HepG2 (cell line): ENCODE data around the gene GAS2L1. TPM values are rescaled to one million over a fixed set of nuclear protein-coding genes. Genes with fewer than 3 reads are reported as not detected.

Source experiments
- AKAP8 ChIP-seq: sonication (generic); formaldehyde crosslinking; IDR thresholded peaks from 2 replicates; pipeline ENCODE4 v1.5.1; 2020; ENCODE audit warnings: mild to moderate bottlenecking, missing genetic modification reagents
- CENPT ChIP-seq: sonication (generic); formaldehyde crosslinking; IDR thresholded peaks from 2 replicates; pipeline ENCODE4 v1.8.0; 2022; ENCODE audit warnings: low read depth, mild to moderate bottlenecking, moderate library complexity, missing genetic modification reagents
- HOXA5 ChIP-seq: sonication (generic); formaldehyde crosslinking; IDR thresholded peaks from 2 replicates; pipeline ENCODE4 v1.4.0; 2020; ENCODE audit warnings: missing genetic modification reagents
- MIER2 ChIP-seq: IDR thresholded peaks from 2 replicates; pipeline ENCODE4 v1.6.1; 2016; ENCODE audit warnings: missing biosample characterization, missing genetic modification reagents
- NFE2L1 ChIP-seq: sonication (generic); formaldehyde crosslinking; IDR thresholded peaks from 2 replicates; pipeline ENCODE4 v1.4.0; 2020; ENCODE audit warnings: missing genetic modification reagents, mild to moderate bottlenecking, borderline replicate concordance
- PHF5A ChIP-seq: IDR thresholded peaks from one replicate; pipeline ENCODE4 v1.6.1; 2018; ENCODE audit warnings: low read depth, missing genetic modification reagents; ENCODE audit not compliant: unreplicated experiment
- RBFOX2 ChIP-seq: fragments of 200-400 bp; formaldehyde crosslinking; IDR thresholded peaks from 2 replicates; pipeline ENCODE4 v1.6.1; 2017; ENCODE audit warnings: low read depth, mild to moderate bottlenecking, low read length
- SAP130 ChIP-seq: IDR thresholded peaks from 2 replicates; pipeline ENCODE4 v1.6.1; 2016; ENCODE audit warnings: low read depth
- SMYD3 ChIP-seq: sonication (generic); formaldehyde crosslinking; IDR thresholded peaks from 2 replicates; pipeline ENCODE4 v1.8.1; 2023; ENCODE audit warnings: mild to moderate bottlenecking, missing genetic modification reagents
- U2AF2 ChIP-seq: fragments of 200-400 bp; formaldehyde crosslinking; IDR thresholded peaks from 2 replicates; pipeline ENCODE4 v1.6.1; 2017; ENCODE audit warnings: low read depth, mild to moderate bottlenecking, low read length
- ZFP82 ChIP-seq: sonication (generic); formaldehyde crosslinking; IDR thresholded peaks from 2 replicates; pipeline ENCODE4 v1.5.1; 2020; ENCODE audit warnings: mild to moderate bottlenecking, missing genetic modification reagents, borderline replicate concordance
- ZNF10 ChIP-seq: sonication (generic); formaldehyde crosslinking; IDR thresholded peaks from 2 replicates; pipeline ENCODE4 v1.4.0; 2020; ENCODE audit warnings: mild to moderate bottlenecking, low read depth, missing genetic modification reagents, borderline replicate concordance
- ZNF225 ChIP-seq: sonication (generic); formaldehyde crosslinking; IDR thresholded peaks from 2 replicates; pipeline ENCODE4 v1.4.0; 2020; ENCODE audit warnings: mild to moderate bottlenecking, missing genetic modification reagents
- ZNF343 ChIP-seq: sonication (generic); formaldehyde crosslinking; IDR thresholded peaks from 2 replicates; pipeline ENCODE4 v1.4.0; 2020; ENCODE audit warnings: mild to moderate bottlenecking, missing genetic modification reagents
- ZNF564 ChIP-seq: sonication (generic); formaldehyde crosslinking; IDR thresholded peaks from 2 replicates; pipeline ENCODE4 v1.8.1; 2023; ENCODE audit warnings: mild to moderate bottlenecking, missing genetic modification reagents
- ZNF879 ChIP-seq: sonication (generic); formaldehyde crosslinking; IDR thresholded peaks from 2 replicates; pipeline ENCODE4 v1.8.1; 2023; ENCODE audit warnings: missing genetic modification reagents
- ZSCAN20 ChIP-seq: sonication (generic); formaldehyde crosslinking; IDR thresholded peaks from 2 replicates; pipeline ENCODE4 v1.4.0; 2020; ENCODE audit warnings: missing genetic modification reagents, mild to moderate bottlenecking, borderline replicate concordance
- polyA plus RNA-seq, 8 experiments: library from polyadenylated mRNA; depleted of rRNA in 3 of 8; stranded (reverse) in 7 of 8; unstranded in 1 of 8; fragments of >200 nt; fragmentation: Illumina TruSeq in 4 of 8; extraction: Trizol in 4 of 8; gene quantifications; 2 replicates each; pipeline versions ENCODE4 v1.2.1 to v1.2.3, GENCODE V29; 2011 to 2016; ENCODE audit warnings: low read depth in 4 of 8, missing spikeins in 1 of 8, mixed read lengths in 1 of 8; ENCODE audit not compliant: insufficient read depth in 1 of 8
- total RNA-seq, 5 experiments: library from RNA; depleted of rRNA; stranded (reverse); fragments of >200 nt; fragmentation: Illumina TruSeq; extraction: Trizol; gene quantifications; 2 replicates each; pipeline ENCODE4 v1.2.3, GENCODE V29; 2016; ENCODE audit warnings: low read depth in 1 of 5
- TF ChIP-seq, protein P1 (sequence below), 2 experiments: sonication (generic) in 1 of 2; formaldehyde crosslinking in 1 of 2; IDR thresholded peaks; 2 replicates each; pipeline versions ENCODE4 v1.6.1 to v1.9.0; 2014 to 2022; ENCODE audit warnings: antibody characterized with exemption in 1 of 2, borderline replicate concordance in 1 of 2, inconsistent platforms in 1 of 2, low read depth in 1 of 2, missing genetic modification reagents in 1 of 2
- TF ChIP-seq, protein P2 (sequence below): IDR thresholded peaks from 2 replicates; pipeline ENCODE4 v1.6.1; 2016; ENCODE audit warnings: low read depth, borderline replicate concordance
- TF ChIP-seq, protein P3 (sequence below): sonication (generic); formaldehyde crosslinking; IDR thresholded peaks from 2 replicates; pipeline ENCODE4 v1.4.0; 2020; ENCODE audit warnings: missing genetic modification reagents; ENCODE audit errors: not compliant biosample characterization
- TF ChIP-seq, protein P4 (sequence below): sonication (generic); formaldehyde crosslinking; conservative IDR thresholded peaks from 2 replicates; pipeline ENCODE4 v1.4.0; 2020; ENCODE audit warnings: missing genetic modification reagents

Gene GAS2L1
- total and polyA plus RNA-seq, 2 of the 13 experiments (the other 11 are each of a cell fraction or from before 2014, with no cell fraction given), result 1.8 to 3.3 TPM

DNA sequence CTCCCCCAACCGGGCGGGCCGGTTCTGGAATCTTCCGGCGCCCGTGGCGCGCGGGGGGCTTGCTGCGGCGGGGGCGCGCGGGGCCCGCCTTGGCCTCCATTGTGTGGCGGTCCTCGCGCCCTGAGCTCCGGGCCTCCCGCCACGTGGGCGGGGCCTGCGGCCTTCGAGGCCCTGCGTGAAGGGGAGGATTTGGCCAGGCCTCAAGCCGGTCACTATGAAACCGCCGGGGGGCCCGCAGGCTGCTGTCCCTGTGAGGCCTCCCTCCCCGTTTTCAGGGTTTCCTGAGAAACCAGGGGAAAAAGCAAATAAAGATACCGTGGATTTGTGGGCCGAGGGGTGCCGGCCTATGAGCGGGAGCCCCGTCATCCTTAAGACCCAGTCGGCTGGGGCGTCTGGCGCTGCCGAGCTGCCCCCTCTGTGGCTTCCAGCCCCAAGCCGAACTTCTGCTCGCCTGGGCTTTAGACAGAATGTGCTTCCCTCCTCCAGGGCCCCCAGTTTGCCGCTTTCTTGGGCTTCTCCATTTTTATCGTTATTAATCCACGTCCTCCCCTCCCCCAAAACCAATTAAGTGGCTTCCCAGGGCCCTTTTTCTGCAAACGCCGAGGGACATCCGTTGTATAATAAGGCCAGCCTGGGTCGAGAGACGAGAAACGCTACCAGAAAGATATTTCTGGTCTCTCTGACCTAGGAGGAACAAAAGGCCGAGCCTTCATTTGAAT, 37.8 kb upstream of the GAS2L1 start (continued):
- TF ChIP-seq, protein P1, sequence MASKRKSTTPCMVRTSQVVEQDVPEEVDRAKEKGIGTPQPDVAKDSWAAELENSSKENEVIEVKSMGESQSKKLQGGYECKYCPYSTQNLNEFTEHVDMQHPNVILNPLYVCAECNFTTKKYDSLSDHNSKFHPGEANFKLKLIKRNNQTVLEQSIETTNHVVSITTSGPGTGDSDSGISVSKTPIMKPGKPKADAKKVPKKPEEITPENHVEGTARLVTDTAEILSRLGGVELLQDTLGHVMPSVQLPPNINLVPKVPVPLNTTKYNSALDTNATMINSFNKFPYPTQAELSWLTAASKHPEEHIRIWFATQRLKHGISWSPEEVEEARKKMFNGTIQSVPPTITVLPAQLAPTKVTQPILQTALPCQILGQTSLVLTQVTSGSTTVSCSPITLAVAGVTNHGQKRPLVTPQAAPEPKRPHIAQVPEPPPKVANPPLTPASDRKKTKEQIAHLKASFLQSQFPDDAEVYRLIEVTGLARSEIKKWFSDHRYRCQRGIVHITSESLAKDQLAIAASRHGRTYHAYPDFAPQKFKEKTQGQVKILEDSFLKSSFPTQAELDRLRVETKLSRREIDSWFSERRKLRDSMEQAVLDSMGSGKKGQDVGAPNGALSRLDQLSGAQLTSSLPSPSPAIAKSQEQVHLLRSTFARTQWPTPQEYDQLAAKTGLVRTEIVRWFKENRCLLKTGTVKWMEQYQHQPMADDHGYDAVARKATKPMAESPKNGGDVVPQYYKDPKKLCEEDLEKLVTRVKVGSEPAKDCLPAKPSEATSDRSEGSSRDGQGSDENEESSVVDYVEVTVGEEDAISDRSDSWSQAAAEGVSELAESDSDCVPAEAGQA (IDR thresholded peaks at IDR 0.05; ENCODE audit: low read depth), result 0 out of 2 replicates have a peak, but pooled peaks have one; percentile 1
- TF ChIP-seq, protein P1 (CRISPR knock-in tag; IDR thresholded peaks at IDR 0.05; ENCODE audit: borderline replicate concordance), result no peak
- no peak; the same call in 1 of the 2 replicates for TF ChIP-seq ZNF343 (CRISPR knock-in tag)
- TF ChIP-seq ZSCAN20, result peak; percentile 85
- TF ChIP-seq, protein P2, sequence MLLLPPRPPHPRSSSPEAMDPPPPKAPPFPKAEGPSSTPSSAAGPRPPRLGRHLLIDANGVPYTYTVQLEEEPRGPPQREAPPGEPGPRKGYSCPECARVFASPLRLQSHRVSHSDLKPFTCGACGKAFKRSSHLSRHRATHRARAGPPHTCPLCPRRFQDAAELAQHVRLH (CRISPR knock-in tag), result no peak
- no peak for TF ChIP-seq ZNF564 (CRISPR knock-in tag)
- 0 out of 2 replicates have a peak, but pooled peaks have one; percentile 16 for TF ChIP-seq SMYD3 (CRISPR knock-in tag)
- no peak for TF ChIP-seq MIER2 (CRISPR knock-in tag)
- TF ChIP-seq HOXA5, result 0 out of 2 replicates have a peak, but pooled peaks have one; percentile 22
- TF ChIP-seq, protein P3, sequence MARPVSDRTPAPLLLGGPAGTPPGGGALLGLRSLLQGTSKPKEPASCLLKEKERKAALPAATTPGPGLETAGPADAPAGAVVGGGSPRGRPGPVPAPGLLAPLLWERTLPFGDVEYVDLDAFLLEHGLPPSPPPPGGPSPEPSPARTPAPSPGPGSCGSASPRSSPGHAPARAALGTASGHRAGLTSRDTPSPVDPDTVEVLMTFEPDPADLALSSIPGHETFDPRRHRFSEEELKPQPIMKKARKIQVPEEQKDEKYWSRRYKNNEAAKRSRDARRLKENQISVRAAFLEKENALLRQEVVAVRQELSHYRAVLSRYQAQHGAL (CRISPR knock-in tag), result peak; percentile 5
- peak; percentile 9; the same call in 1 of the 2 replicates for TF ChIP-seq ZFP82 (CRISPR knock-in tag)
- TF ChIP-seq, protein P4, sequence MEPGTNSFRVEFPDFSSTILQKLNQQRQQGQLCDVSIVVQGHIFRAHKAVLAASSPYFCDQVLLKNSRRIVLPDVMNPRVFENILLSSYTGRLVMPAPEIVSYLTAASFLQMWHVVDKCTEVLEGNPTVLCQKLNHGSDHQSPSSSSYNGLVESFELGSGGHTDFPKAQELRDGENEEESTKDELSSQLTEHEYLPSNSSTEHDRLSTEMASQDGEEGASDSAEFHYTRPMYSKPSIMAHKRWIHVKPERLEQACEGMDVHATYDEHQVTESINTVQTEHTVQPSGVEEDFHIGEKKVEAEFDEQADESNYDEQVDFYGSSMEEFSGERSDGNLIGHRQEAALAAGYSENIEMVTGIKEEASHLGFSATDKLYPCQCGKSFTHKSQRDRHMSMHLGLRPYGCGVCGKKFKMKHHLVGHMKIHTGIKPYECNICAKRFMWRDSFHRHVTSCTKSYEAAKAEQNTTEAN (CRISPR knock-in tag), result peak; percentile 35; the same call in 1 of the 2 replicates
- TF ChIP-seq PHF5A (CRISPR knock-in tag), result no peak
- no peak for TF ChIP-seq NFE2L1 (CRISPR knock-in tag)
- TF ChIP-seq RBFOX2, result peak; percentile 88
- TF ChIP-seq U2AF2, result no peak
- no peak; the same call in 1 of the 2 replicates for TF ChIP-seq ZNF879 (CRISPR knock-in tag)
- 0 out of 2 replicates have a peak, but pooled peaks have one; percentile 1 for TF ChIP-seq CENPT
- TF ChIP-seq SAP130 (CRISPR knock-in tag), result peak; percentile 8; the same call in 1 of the 2 replicates
- peak; percentile 76; the same call in 1 of the 2 replicates for TF ChIP-seq ZNF225 (CRISPR knock-in tag)
- TF ChIP-seq ZNF10 (CRISPR knock-in tag), result no peak
- TF ChIP-seq AKAP8 (CRISPR knock-in tag), result no peak
